ENCODE measurements around the gene MEGF6. TPM values are rescaled to one million over a fixed set of nuclear protein-coding genes. Genes with fewer than 3 reads are reported as not detected.

Gene MEGF6
- total RNA-seq, 1 donor = 2.2 TPM

DNA sequence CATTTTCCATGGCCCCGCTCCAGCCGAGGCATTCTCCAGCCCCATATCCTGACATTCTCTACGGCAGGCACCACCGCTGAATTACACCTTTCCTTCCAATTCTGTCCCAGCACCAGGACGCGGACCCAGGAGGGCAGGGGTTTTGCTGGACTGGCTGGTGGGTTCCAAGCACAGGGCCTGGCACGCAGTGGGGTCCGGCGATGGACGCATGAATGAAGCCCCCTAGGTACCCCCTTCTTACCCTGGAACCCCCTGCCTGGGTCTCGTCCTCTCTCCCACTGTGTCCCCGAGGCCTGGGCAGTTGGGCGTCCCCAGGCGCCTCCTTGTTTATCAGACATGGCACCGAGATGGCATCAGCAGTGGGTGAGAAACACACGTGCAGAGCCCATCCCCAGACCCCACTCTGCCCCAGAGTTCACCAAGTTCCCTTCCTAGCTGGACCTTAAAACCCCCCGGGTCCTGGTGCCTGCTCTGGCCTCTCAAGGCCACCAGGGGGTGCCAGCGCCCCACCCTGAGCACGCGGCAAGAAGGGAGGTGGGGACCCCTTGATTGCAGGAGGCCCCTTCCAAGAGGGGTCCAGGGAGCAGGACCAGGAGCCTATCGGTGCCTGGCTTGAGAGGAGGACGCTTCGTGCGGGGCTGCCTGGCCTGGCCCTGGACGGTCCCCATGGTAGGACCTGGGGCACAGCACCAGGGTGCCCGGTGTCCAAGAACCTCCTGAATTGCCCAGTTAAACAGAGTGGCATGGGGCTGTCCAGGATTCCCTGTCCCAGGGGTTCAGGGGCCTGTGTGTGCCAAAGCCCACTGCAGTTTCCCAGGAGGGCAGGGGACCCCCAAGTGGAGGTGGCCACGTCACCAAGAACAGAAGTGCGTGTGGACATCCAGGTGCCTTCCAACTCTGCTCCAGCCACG, 46.1 kb downstream of the MEGF6 start:
- peak; percentile 12 for DNase-seq (ENCODE audit: low read depth)
- no peak overlapping the region for H3K4me3 ChIP-seq (ENCODE audit: low read depth, low read length)
- TF ChIP-seq, protein P1, sequence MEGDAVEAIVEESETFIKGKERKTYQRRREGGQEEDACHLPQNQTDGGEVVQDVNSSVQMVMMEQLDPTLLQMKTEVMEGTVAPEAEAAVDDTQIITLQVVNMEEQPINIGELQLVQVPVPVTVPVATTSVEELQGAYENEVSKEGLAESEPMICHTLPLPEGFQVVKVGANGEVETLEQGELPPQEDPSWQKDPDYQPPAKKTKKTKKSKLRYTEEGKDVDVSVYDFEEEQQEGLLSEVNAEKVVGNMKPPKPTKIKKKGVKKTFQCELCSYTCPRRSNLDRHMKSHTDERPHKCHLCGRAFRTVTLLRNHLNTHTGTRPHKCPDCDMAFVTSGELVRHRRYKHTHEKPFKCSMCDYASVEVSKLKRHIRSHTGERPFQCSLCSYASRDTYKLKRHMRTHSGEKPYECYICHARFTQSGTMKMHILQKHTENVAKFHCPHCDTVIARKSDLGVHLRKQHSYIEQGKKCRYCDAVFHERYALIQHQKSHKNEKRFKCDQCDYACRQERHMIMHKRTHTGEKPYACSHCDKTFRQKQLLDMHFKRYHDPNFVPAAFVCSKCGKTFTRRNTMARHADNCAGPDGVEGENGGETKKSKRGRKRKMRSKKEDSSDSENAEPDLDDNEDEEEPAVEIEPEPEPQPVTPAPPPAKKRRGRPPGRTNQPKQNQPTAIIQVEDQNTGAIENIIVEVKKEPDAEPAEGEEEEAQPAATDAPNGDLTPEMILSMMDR (IDR thresholded peaks at IDR 0.05; ENCODE audit: insufficient read depth, low read depth, low read length) = peak; percentile 84

DNA sequence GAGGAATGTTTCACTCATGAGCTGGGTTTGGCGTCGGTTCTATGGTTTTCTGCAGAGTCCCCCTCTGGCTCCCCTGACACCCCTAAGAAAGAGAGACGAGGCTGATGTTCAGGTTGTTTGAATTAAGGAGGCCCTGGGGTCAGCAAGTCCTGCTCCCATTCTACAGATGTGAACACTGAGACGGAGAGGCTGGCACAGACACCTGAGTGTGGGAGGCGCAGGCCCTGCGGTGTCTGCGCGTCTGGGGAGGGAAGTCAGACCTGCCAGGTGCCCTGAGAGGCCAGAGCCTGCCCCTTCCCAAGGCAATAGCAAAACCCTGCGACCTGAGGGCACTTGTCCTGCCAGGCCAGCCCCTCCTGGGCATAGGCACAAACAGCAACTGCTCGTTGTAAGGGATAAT, 47.7 kb downstream of the MEGF6 start:
- DNase-seq (ENCODE audit: low read depth) = no peak
- no peak overlapping the region for H3K4me3 ChIP-seq (ENCODE audit: low read depth, low read length)
- TF ChIP-seq, protein P1 (IDR thresholded peaks at IDR 0.05; ENCODE audit: insufficient read depth, low read depth, low read length) = no peak

DNA sequence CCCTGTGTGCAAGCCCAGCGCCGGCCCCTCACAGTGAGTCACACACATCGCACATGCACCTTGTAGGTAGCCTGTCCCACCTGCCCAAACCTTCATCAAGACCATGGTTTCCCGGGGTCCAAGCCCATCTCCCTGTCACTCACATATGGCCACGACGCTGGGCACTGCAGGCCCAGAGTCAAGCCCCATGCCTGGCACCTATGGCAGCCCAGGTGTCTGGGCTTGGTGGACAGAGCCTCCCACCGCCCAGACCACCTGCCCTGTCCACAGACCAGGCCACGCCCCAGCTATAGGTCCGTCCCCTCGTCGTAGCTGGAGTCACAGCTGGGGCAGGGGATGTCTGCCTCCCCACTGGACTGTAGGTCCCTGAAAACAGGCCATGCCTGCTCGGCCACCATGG, 48.2 kb downstream of the MEGF6 start:
- no peak for DNase-seq (ENCODE audit: low read depth)
- H3K4me3 ChIP-seq (ENCODE audit: low read depth, low read length) = no peak overlapping the region

DNA sequence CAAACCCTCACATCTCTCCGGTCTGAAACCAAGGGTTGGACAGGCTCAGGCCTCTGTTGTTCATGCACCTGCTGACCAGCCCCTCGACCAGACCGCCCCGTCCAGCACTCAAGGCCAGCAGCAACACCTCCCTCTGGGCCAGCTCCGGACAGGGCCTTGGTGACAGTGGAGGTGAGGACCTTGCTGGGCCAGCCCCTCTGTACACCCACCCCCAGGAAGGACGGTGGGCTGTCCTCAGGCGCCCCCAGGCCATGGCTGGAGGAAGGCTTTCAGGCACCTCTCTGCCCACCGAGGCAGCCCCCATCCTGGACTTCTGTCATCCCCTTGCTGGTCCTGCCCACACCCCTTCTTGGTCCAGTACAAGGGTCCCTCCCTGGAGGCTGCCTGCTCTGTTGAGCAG, 48.6 kb downstream of the MEGF6 start:
- TF ChIP-seq, protein P1 (IDR thresholded peaks at IDR 0.05; ENCODE audit: insufficient read depth, low read depth, low read length) = no peak
- no peak overlapping the region for H3K4me3 ChIP-seq (ENCODE audit: low read depth, low read length)
- no peak for DNase-seq (ENCODE audit: low read depth)

More for the DNA sequence above, 48.2 kb downstream of the MEGF6 start:
- TF ChIP-seq, protein P1 (IDR thresholded peaks at IDR 0.05; ENCODE audit: insufficient read depth, low read depth, low read length) = no peak

DNA sequence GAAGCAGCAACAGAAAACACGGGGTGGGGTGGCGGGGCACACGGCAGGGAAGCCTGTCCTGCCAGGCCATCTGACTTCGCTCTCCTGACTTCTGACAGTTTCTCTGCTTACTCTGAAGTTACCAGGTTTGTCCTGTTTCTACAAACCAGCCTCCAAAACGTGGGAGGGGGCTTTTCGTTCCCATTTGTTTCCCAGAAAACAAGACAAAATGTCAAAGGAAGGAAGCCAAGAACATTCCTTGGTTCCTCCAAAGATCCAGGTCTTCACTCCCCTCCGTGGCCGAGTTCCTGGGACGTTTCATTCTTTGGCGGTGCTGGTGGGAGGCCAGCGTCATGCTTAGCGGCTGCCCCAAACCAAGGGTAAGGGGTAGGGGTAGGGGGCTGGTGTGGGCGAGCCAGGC, 49.6 kb downstream of the MEGF6 start:
- H3K4me3 ChIP-seq (ENCODE audit: low read depth, low read length) = no peak overlapping the region
- no peak for DNase-seq (ENCODE audit: low read depth)
- TF ChIP-seq, protein P1 (IDR thresholded peaks at IDR 0.05; ENCODE audit: insufficient read depth, low read depth, low read length) = no peak

DNA sequence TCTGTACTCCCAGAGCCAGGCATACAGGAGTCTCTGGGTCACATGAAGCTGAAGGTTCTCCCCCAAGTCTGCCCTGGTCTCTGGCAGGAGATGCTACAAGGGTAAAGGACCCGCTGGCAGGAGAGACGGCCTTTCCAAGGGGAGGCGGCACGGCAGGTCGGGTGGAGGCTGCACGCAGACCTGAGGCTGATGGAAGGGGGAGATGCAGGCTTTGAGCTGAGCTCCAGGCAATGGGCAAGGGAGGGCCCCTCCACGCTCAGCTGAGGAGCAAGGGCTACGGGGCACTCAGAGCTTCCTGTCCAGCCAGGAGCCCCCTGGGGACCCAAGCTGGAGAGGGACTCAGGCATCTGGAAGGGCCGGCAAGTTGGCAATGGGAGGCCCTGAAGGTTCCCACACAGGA, 50.3 kb downstream of the MEGF6 start:
- DNase-seq (ENCODE audit: low read depth) = no peak
- TF ChIP-seq, protein P1 (IDR thresholded peaks at IDR 0.05; ENCODE audit: insufficient read depth, low read depth, low read length) = no peak
- H3K4me3 ChIP-seq (ENCODE audit: low read depth, low read length) = no peak overlapping the region
